ENCODE data around the gene TPGS1.

DNA sequence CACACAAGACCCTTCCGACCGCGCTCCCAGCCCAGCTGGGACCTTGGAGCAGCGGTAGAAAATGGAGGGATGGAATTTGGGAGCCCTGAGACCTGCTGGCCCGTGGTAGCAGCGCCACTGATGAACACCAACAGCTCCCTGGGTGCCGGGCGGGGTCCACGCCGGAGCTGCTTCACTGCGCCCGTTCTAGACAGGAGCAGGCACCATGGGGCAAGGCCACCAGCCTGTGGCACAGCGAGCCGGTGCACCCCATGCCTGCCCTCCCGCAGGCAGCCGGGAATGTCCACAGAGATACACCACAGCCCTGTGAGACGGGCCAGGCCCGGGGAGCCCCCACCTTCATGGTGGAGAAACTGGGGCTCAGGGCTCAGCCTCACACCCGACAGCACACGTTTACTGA is 36.6 kb upstream of the TPGS1 start:
- TF ChIP-seq SIX5 (IDR thresholded peaks at IDR 0.05; ENCODE audit: low read depth, low read length) (no peak), TAF1 (IDR thresholded peaks at IDR 0.05; ENCODE audit: low read depth, low read length) (no peak)
